Measurements from ENCODE around the gene PDE1C. TPM values are rescaled to one million over a fixed set of nuclear protein-coding genes. Genes with fewer than 3 reads are reported as not detected.

The PDE1C gene
- total and polyA plus RNA-seq, 2 donors (not counting 1 experiment from before 2014, with no cell fraction given): 0.52 TPM; not detected in 1

GRCh38 chr7:31953432-31953831 lies 116.8 kb downstream of the PDE1C start:
- CTCF ChIA-PET: no interaction called here

More at GRCh38 chr7:31953432-31953831, 116.8 kb downstream of the PDE1C start:
- Histone ChIP-seq H3K4me2 (replicated peaks; ENCODE audit: low read depth, low read length, poor library complexity, severe bottlenecking) (no peak overlapping the region), H2AFZ (ENCODE audit: insufficient read depth, low read depth, low read length, poor library complexity, severe bottlenecking) (no peak overlapping the region), H3K79me2 (ENCODE audit: control insufficient read depth, insufficient read depth, low read length) (no peaks in the 10 kb centered on the region), H3K27me3 (replicated peaks in 1 of 4; ENCODE audit: control extremely low read depth in 1 of 4, control insufficient read depth in 3 of 4, insufficient read depth in 4 of 4, low read length in 3 of 4) (no peaks in the 10 kb centered on the region), H3K27ac (ENCODE audit: low read length in 2 of 2) (no peak overlapping the region), H3K9ac (ENCODE audit: low read length) (no peak overlapping the region), H3K36me3 (replicated peaks in 1 of 2; ENCODE audit: control extremely low read depth in 1 of 2, control insufficient read depth in 1 of 2, extremely low read depth in 1 of 2, insufficient read depth in 2 of 2, low read length in 1 of 2) (no peaks in the 10 kb centered on the region), H3K9me3 (ENCODE audit: control extremely low read depth in 1 of 3, control insufficient read depth in 2 of 3, insufficient read depth in 1 of 3, low read length in 2 of 3) (peaks cover 0 to 3% (median 0%) of the 10 kb centered on the region in 3 donors), H3K4me1 (ENCODE audit: control insufficient read depth in 2 of 2, insufficient read depth in 2 of 2, low read length in 2 of 2) (no peaks in the 10 kb centered on the region), H3K4me3 (ENCODE audit: control extremely low read depth in 1 of 5, extremely low read depth in 1 of 5, insufficient read depth in 1 of 5, low read depth in 2 of 5, low read length in 4 of 5) (no peak overlapping the region), H4K20me1 (ENCODE audit: control insufficient read depth, insufficient read depth, low read length, poor library complexity, severe bottlenecking) (no peaks in the 10 kb centered on the region)
- H3K4me3 Mint-ChIP-seq: no peak overlapping the region
- POLR2A ChIA-PET: no interaction called here
- TF ChIP-seq EZH2 (IDR thresholded peaks at IDR 0.05; ENCODE audit: borderline replicate concordance, insufficient read depth, low read depth, low read length, poor library complexity, severe bottlenecking): no peak
- no peak for TF ChIP-seq CTCF (IDR thresholded peaks at IDR 0.05)
- no peak for DNase-seq
- no peak for ATAC-seq (ENCODE audit: low read depth)
- no peaks in the 10 kb centered on the region for H3K4me1 Mint-ChIP-seq
- no CpG with 5 or more reads among the region's 2 CpGs for WGBS (ENCODE audit: insufficient coverage)
- intact Hi-C loops (cut with micrococcal nuclease): no loop called here
- H3K27ac Mint-ChIP-seq: no peak overlapping the region
- H3K27me3 Mint-ChIP-seq: no peaks in the 10 kb centered on the region
- peaks cover 2% of the 10 kb centered on the region for H3K9me3 Mint-ChIP-seq (ENCODE audit: insufficient read depth)
